Measurements from ENCODE around the gene CEP131. TPM values are rescaled to one million over a fixed set of nuclear protein-coding genes. Genes with fewer than 3 reads are reported as not detected.

Gene CEP131
- total and polyA plus RNA-seq, 5 donors from 2014 or later: 1.4 to 9.9 (median 2.0) TPM

GRCh38 chr17:81142301-81143199, 80.2 kb downstream of the CEP131 start:
- Mint-ChIP-seq H3K4me1 (peaks cover 0 to 5% (median 0%) of the 10 kb centered on the region in 4 donors), H3K9me3 (peaks cover 0 to 5% (median 0%) of the 10 kb centered on the region in 7 donors), H3K27me3 (peaks cover 7% of the 10 kb centered on the region), H3K36me3 (no peaks in the 10 kb centered on the region), H3K4me3 (peak overlapping the region in 1 of 4 donors; percentile 51), H3K27ac (no peak overlapping the region)
- Histone ChIP-seq H3K9me3 (ENCODE audit: control insufficient read depth in 2 of 2, low read length in 2 of 2) (no peaks in the 10 kb centered on the region), H3K4me3 (ENCODE audit: low read depth, low read length) (no peak overlapping the region), H3K4me1 (ENCODE audit: control insufficient read depth, insufficient read depth, low read length, poor library complexity, severe bottlenecking) (no peaks in the 10 kb centered on the region), H3K36me3 (ENCODE audit: control insufficient read depth, insufficient read depth, low read length) (no peaks in the 10 kb centered on the region), H3K27me3 (ENCODE audit: control insufficient read depth, insufficient read depth, low read length) (no peaks in the 10 kb centered on the region), H3K27ac (ENCODE audit: insufficient read depth, low read length, poor library complexity, severe bottlenecking) (no peak overlapping the region)
- peak; percentile 35 to 60 (median 49) for DNase-seq
- peak in 1 of 2 donors; percentile 70 for ATAC-seq (ENCODE audit: low read depth in 2 of 2)

- ATAC-seq (ENCODE audit: low read depth in 2 of 2) (no peak), DNase-seq (no peak)
- H3K9me3 ChIP-seq (ENCODE audit: control insufficient read depth in 2 of 2, low read length in 2 of 2): no peaks in the 10 kb centered on the region
- H3K4me1 Mint-ChIP-seq: peaks cover 0 to 5% (median 0%) of the 10 kb centered on the region in 4 donors
- H3K27me3 Mint-ChIP-seq: peaks cover 7% of the 10 kb centered on the region
- H3K4me3 Mint-ChIP-seq: no peak overlapping the region
- no peak overlapping the region for H3K27ac Mint-ChIP-seq
- H3K9me3 Mint-ChIP-seq: peaks cover 0 to 5% (median 0%) of the 10 kb centered on the region in 7 donors
- no peaks in the 10 kb centered on the region for H3K27me3 ChIP-seq (ENCODE audit: control insufficient read depth, insufficient read depth, low read length)
- H3K4me1 ChIP-seq (ENCODE audit: control insufficient read depth, insufficient read depth, low read length, poor library complexity, severe bottlenecking): no peaks in the 10 kb centered on the region
- H3K4me3 ChIP-seq (ENCODE audit: low read depth, low read length): no peak overlapping the region
- H3K36me3 ChIP-seq (ENCODE audit: control insufficient read depth, insufficient read depth, low read length): no peaks in the 10 kb centered on the region
- H3K36me3 Mint-ChIP-seq: no peaks in the 10 kb centered on the region
- no peak overlapping the region for H3K27ac ChIP-seq (ENCODE audit: insufficient read depth, low read length, poor library complexity, severe bottlenecking)
These were observed 82.1 kb downstream of the CEP131 start for GRCh38 chr17:81140695-81141094.

GRCh38 chr17:81140018-81140417, 82.7 kb downstream of the CEP131 start:
- Mint-ChIP-seq H3K36me3 (no peaks in the 10 kb centered on the region), H3K4me3 (no peak overlapping the region), H3K4me1 (peaks cover 0 to 5% (median 0%) of the 10 kb centered on the region in 4 donors), H3K9me3 (peaks cover 0 to 5% (median 0%) of the 10 kb centered on the region in 7 donors), H3K27ac (no peak overlapping the region), H3K27me3 (peaks cover 7% of the 10 kb centered on the region)
- Histone ChIP-seq H3K27ac (ENCODE audit: insufficient read depth, low read length, poor library complexity, severe bottlenecking) (no peak overlapping the region), H3K36me3 (ENCODE audit: control insufficient read depth, insufficient read depth, low read length) (no peaks in the 10 kb centered on the region), H3K4me1 (ENCODE audit: control insufficient read depth, insufficient read depth, low read length, poor library complexity, severe bottlenecking) (no peaks in the 10 kb centered on the region), H3K27me3 (ENCODE audit: control insufficient read depth, insufficient read depth, low read length) (no peaks in the 10 kb centered on the region), H3K4me3 (ENCODE audit: low read depth, low read length) (no peak overlapping the region), H3K9me3 (ENCODE audit: control insufficient read depth in 2 of 2, low read length in 2 of 2) (no peaks in the 10 kb centered on the region)
- no peak for ATAC-seq (ENCODE audit: low read depth in 2 of 2)
- DNase-seq: no peak

Other genes with a start within 250 kb of the CEP131 start
- 25.5 TPM for gene CHMP6, start 231.1 kb downstream of the CEP131 start, total RNA-seq
- 10 to 100 TPM; 37.6 to 43.5 (median 39.8) TPM for gene CHMP6, start 231.1 kb downstream of the CEP131 start, polyA plus RNA-seq
- gene BAIAP2, start 187.8 kb downstream of the CEP131 start, total RNA-seq: 6.8 TPM
- 1 to 10 TPM; 1.5 to 3.8 (median 1.7) TPM for gene BAIAP2, start 187.8 kb downstream of the CEP131 start, polyA plus RNA-seq
- gene PVALEF, start 57.5 kb downstream of the CEP131 start, total RNA-seq: not detected
- not detected for gene PVALEF, start 57.5 kb downstream of the CEP131 start, polyA plus RNA-seq
- gene AATK, start 56.7 kb downstream of the CEP131 start, total RNA-seq: not detected
- under 1 TPM in 3 of 4 donors, not detected in 1; 0.03 to 0.26 (median 0.16) TPM for gene AATK, start 56.7 kb downstream of the CEP131 start, polyA plus RNA-seq
- gene TEPSIN, start 16.1 kb upstream of the CEP131 start, total RNA-seq: 113 TPM
- 1 to 10 TPM; 2.1 to 6.3 (median 5.7) TPM for gene TEPSIN, start 16.1 kb upstream of the CEP131 start, polyA plus RNA-seq
- gene NDUFAF8, start 16.4 kb upstream of the CEP131 start, total RNA-seq: 34.8 TPM
- gene NDUFAF8, start 16.4 kb upstream of the CEP131 start, polyA plus RNA-seq: 10 to 100 TPM; 56.9 to 83.2 (median 78.6) TPM
- 66.3 TPM for gene SLC38A10, start 72.3 kb upstream of the CEP131 start, total RNA-seq
- 10 to 100 TPM; 38.2 to 60.1 (median 48.6) TPM for gene SLC38A10, start 72.3 kb upstream of the CEP131 start, polyA plus RNA-seq
- 0.54 TPM for gene BAHCC1, start 172.5 kb upstream of the CEP131 start, total RNA-seq
- not detected for gene BAHCC1, start 172.5 kb upstream of the CEP131 start, polyA plus RNA-seq